Activated T-helper 2 cell treated with anti-CD3 and anti-CD28 coated beads, Interferon-gamma antibody, Interleukin-2, Interleukin-4, amounts not matched to agents 10 μg/mL and 5 μg/mL and 100 μg/mL, durations not matched to agents 14 hours and 24 hours and 36 hours (primary cell): Measurements from ENCODE around the gene ZAP70. TPM values are rescaled to one million over a fixed set of nuclear protein-coding genes. Genes with fewer than 3 reads are reported as not detected.
A peak's percentile ranks its signal among the peaks of the same experiment; 100 is the strongest.

ENCODE experiments used
- DNase-seq: peaks from one replicate; pipeline ENCODE4 v3.0.0; 2021; ENCODE audit warnings: low spot score
- H3K27ac Mint-ChIP-seq: one replicate; pipeline ENCODE4 v1.8.0; 2021; ENCODE audit warnings: mixed read lengths
- H3K27me3 Mint-ChIP-seq: one replicate; pipeline ENCODE4 v1.8.0; 2021; ENCODE audit warnings: low read depth, mixed read lengths
- H3K36me3 Mint-ChIP-seq: one replicate; pipeline ENCODE4 v1.8.0; 2021; ENCODE audit warnings: low read depth, mixed read lengths
- H3K4me1 Mint-ChIP-seq: one replicate; pipeline ENCODE4 v1.8.0; 2021; ENCODE audit warnings: low read depth, mixed read lengths
- H3K4me3 Mint-ChIP-seq: one replicate; pipeline ENCODE4 v1.8.0; 2021; ENCODE audit warnings: low read depth, mild to moderate bottlenecking, moderate library complexity, mixed read lengths
- H3K9me3 Mint-ChIP-seq: one replicate; pipeline ENCODE4 v1.8.0; 2021; ENCODE audit warnings: mixed read lengths
- intact Hi-C: fragments of 100-400 bp; cut with micrococcal nuclease; formaldehyde crosslinking; loops from one replicate; pipeline ENCODE4 v1.15.1; 2023
- total RNA-seq: library from RNA; stranded (reverse); gene quantifications from 2 replicates; pipeline ENCODE4 v1.2.3, GENCODE V29; 2022

Gene ZAP70
- total RNA-seq, 1 donor from 2014 or later, result 234 TPM

GRCh38 chr2:97724073-97724410, 10.7 kb downstream of the ZAP70 start:
- no peak overlapping the region for H3K4me3 Mint-ChIP-seq
- H3K9me3 Mint-ChIP-seq, result peaks cover 14% of the 10 kb centered on the region
- no peak overlapping the region for H3K27ac Mint-ChIP-seq
- DNase-seq, result no peak
- peaks cover 91% of the 10 kb centered on the region for H3K36me3 Mint-ChIP-seq
- no peaks in the 10 kb centered on the region for H3K27me3 Mint-ChIP-seq
- intact Hi-C loops, result no loop called here
- peaks cover 37% of the 10 kb centered on the region for H3K4me1 Mint-ChIP-seq

GRCh38 chr2:97724501-97724900, 11.1 kb downstream of the ZAP70 start:
- H3K27ac Mint-ChIP-seq, result no peak overlapping the region

GRCh38 chr2:97724946-97725688, 11.7 kb downstream of the ZAP70 start:
- H3K4me1 Mint-ChIP-seq, result peaks cover 27% of the 10 kb centered on the region
- H3K4me3 Mint-ChIP-seq, result no peak overlapping the region
- H3K36me3 Mint-ChIP-seq, result peaks cover 91% of the 10 kb centered on the region
- intact Hi-C loops, result no loop called here
- peaks cover 25% of the 10 kb centered on the region for H3K9me3 Mint-ChIP-seq
- no peak for DNase-seq
- H3K27me3 Mint-ChIP-seq, result no peaks in the 10 kb centered on the region
- peak overlapping the region; percentile 24 for H3K27ac Mint-ChIP-seq

More at GRCh38 chr2:97724501-97724900, 11.1 kb downstream of the ZAP70 start:
- Mint-ChIP-seq H3K9me3 (peaks cover 19% of the 10 kb centered on the region), H3K27me3 (no peaks in the 10 kb centered on the region), H3K4me3 (no peak overlapping the region), H3K4me1 (peaks cover 33% of the 10 kb centered on the region), H3K36me3 (peaks cover 91% of the 10 kb centered on the region)
- intact Hi-C loops, result no loop called here
- DNase-seq, result no peak

GRCh38 chr2:97726261-97727064, 13.1 kb downstream of the ZAP70 start:
- H3K27me3 Mint-ChIP-seq, result no peaks in the 10 kb centered on the region
- H3K4me1 Mint-ChIP-seq, result peaks cover 22% of the 10 kb centered on the region

GRCh38 chr2:97727296-97727695, 13.9 kb downstream of the ZAP70 start:
- no peak overlapping the region for H3K4me3 Mint-ChIP-seq
- DNase-seq, result no peak
- H3K27ac Mint-ChIP-seq, result no peak overlapping the region
- H3K4me1 Mint-ChIP-seq, result peaks cover 24% of the 10 kb centered on the region
- intact Hi-C loops, result no loop called here
- no peaks in the 10 kb centered on the region for H3K27me3 Mint-ChIP-seq
- H3K36me3 Mint-ChIP-seq, result peaks cover 100% of the 10 kb centered on the region
- peaks cover 27% of the 10 kb centered on the region for H3K9me3 Mint-ChIP-seq

More at GRCh38 chr2:97726261-97727064, 13.1 kb downstream of the ZAP70 start:
- Mint-ChIP-seq H3K36me3 (peaks cover 94% of the 10 kb centered on the region), H3K27ac (no peak overlapping the region), H3K4me3 (no peak overlapping the region), H3K9me3 (peaks cover 27% of the 10 kb centered on the region)
- intact Hi-C loops, result no loop called here
- DNase-seq, result no peak

- intact Hi-C loops, result no loop called here
- Mint-ChIP-seq H3K27ac (peak overlapping the region; percentile 39), H3K36me3 (peaks cover 97% of the 10 kb centered on the region), H3K4me1 (peaks cover 18% of the 10 kb centered on the region), H3K9me3 (peaks cover 27% of the 10 kb centered on the region), H3K27me3 (no peaks in the 10 kb centered on the region), H3K4me3 (no peak overlapping the region)
- DNase-seq, result no peak
These were observed 14.8 kb downstream of the ZAP70 start for GRCh38 chr2:97728091-97728731.

GRCh38 chr2:97730245-97730644, 16.9 kb downstream of the ZAP70 start:
- no peak for DNase-seq
- Mint-ChIP-seq H3K27me3 (no peaks in the 10 kb centered on the region), H3K4me3 (no peak overlapping the region), H3K4me1 (peaks cover 17% of the 10 kb centered on the region), H3K9me3 (peaks cover 24% of the 10 kb centered on the region), H3K27ac (no peak overlapping the region), H3K36me3 (peaks cover 91% of the 10 kb centered on the region)
- intact Hi-C loops, result no loop called here

GRCh38 chr2:97731274-97732020, 18.1 kb downstream of the ZAP70 start:
- Mint-ChIP-seq H3K4me1 (peaks cover 14% of the 10 kb centered on the region), H3K27me3 (no peaks in the 10 kb centered on the region), H3K36me3 (peaks cover 85% of the 10 kb centered on the region), H3K27ac (no peak overlapping the region), H3K4me3 (no peak overlapping the region), H3K9me3 (peaks cover 20% of the 10 kb centered on the region)
- intact Hi-C loops, result no loop called here
- no peak for DNase-seq

GRCh38 chr2:97732436-97733340, 19.3 kb downstream of the ZAP70 start:
- no peak overlapping the region for H3K27ac Mint-ChIP-seq
- DNase-seq, result no peak
- intact Hi-C loops, result no loop called here

GRCh38 chr2:97733341-97734035, 20.1 kb downstream of the ZAP70 start:
- intact Hi-C loops, result no loop called here
- Mint-ChIP-seq H3K27ac (no peak overlapping the region), H3K36me3 (peaks cover 79% of the 10 kb centered on the region), H3K27me3 (no peaks in the 10 kb centered on the region), H3K4me3 (no peak overlapping the region), H3K9me3 (peaks cover 16% of the 10 kb centered on the region), H3K4me1 (peaks cover 7% of the 10 kb centered on the region)
- no peak for DNase-seq

More at GRCh38 chr2:97732436-97733340, 19.3 kb downstream of the ZAP70 start:
- Mint-ChIP-seq H3K27me3 (no peaks in the 10 kb centered on the region), H3K36me3 (peaks cover 82% of the 10 kb centered on the region), H3K9me3 (peaks cover 16% of the 10 kb centered on the region), H3K4me1 (peaks cover 7% of the 10 kb centered on the region), H3K4me3 (no peak overlapping the region)
